Loucy (cell line): ENCODE measurements around the gene LGR5.

ENCODE experiments used
- H2AFZ ChIP-seq: fragments of 200-600 bp; sonication (generic); 2 replicates; pipeline ENCODE4 v1.6.0; 2016; ENCODE audit warnings: antibody characterized with exemption, mild to moderate bottlenecking, low read length, moderate library complexity
- H3F3A ChIP-seq: fragments of 200-600 bp; 2 replicates; pipeline ENCODE4 v1.6.0; 2016; ENCODE audit warnings: antibody characterized with exemption, low read depth, mild to moderate bottlenecking
- H3K27me3 ChIP-seq: fragments of 200-600 bp; sonication (generic); 2 replicates; pipeline ENCODE4 v1.6.1; 2014; ENCODE audit warnings: low read length, mild to moderate bottlenecking; ENCODE audit not compliant: insufficient read depth, poor library complexity, severe bottlenecking
- H3K36me3 ChIP-seq: fragments of 200-600 bp; sonication (generic); 2 replicates; pipeline ENCODE4 v1.6.1; 2016; ENCODE audit warnings: low read length; ENCODE audit not compliant: insufficient read depth
- H3K4me1 ChIP-seq: fragments of 200-600 bp; sonication (generic); 2 replicates; pipeline ENCODE4 v1.5.1; 2014; ENCODE audit warnings: low read length, mild to moderate bottlenecking; ENCODE audit not compliant: insufficient read depth, poor library complexity, severe bottlenecking
- H3K4me2 ChIP-seq: fragments of 200-600 bp; sonication (generic); 2 replicates; pipeline ENCODE4 v1.6.0; 2014; ENCODE audit warnings: antibody characterized with exemption, low read length, low read depth, mild to moderate bottlenecking; ENCODE audit not compliant: poor library complexity, severe bottlenecking
- H3K4me3 ChIP-seq: fragments of 200-600 bp; sonication (generic); 2 replicates; pipeline ENCODE4 v1.5.1; 2014; ENCODE audit warnings: low read length, mild to moderate bottlenecking, mixed read lengths; ENCODE audit not compliant: poor library complexity, severe bottlenecking
- H3K79me2 ChIP-seq: fragments of 200-600 bp; sonication (generic); 2 replicates; pipeline ENCODE4 v1.6.1; 2014; ENCODE audit warnings: low read length; ENCODE audit not compliant: insufficient read depth
- H3K9ac ChIP-seq: fragments of 200-600 bp; sonication (generic); 2 replicates; pipeline ENCODE4 v1.6.0; 2014; ENCODE audit warnings: mild to moderate bottlenecking, low read depth, low read length, moderate library complexity; ENCODE audit not compliant: poor library complexity, severe bottlenecking
- H3K9me2 ChIP-seq: fragments of 200-600 bp; sonication (generic); replicated peaks from 2 replicates; pipeline ENCODE4 v1.6.1; 2016; ENCODE audit warnings: low read depth, low read length, mixed read lengths
- H3K9me3 ChIP-seq: fragments of 200-600 bp; sonication (generic); 2 replicates; pipeline ENCODE4 v1.6.1; 2014; ENCODE audit warnings: mild to moderate bottlenecking, antibody characterized with exemption, low read length, low read depth; ENCODE audit not compliant: insufficient read depth
- H4K20me1 ChIP-seq: fragments of 200-600 bp; sonication (generic); 2 replicates; pipeline ENCODE4 v1.6.0; 2014; ENCODE audit warnings: antibody characterized with exemption, low read length, mild to moderate bottlenecking; ENCODE audit not compliant: insufficient read depth, poor library complexity, severe bottlenecking
- EZH2phosphoT487 ChIP-seq: fragments of 200-600 bp; IDR thresholded peaks from 2 replicates; pipeline ENCODE4 v1.6.1; 2018; ENCODE audit warnings: antibody characterized with exemption, mild to moderate bottlenecking, moderate library complexity, borderline replicate concordance
- TF ChIP-seq, protein P1 (sequence below): fragments of 200-600 bp; sonication (generic); conservative IDR thresholded peaks from 2 replicates; pipeline ENCODE4 v1.5.1; 2014; ENCODE audit warnings: mild to moderate bottlenecking, antibody characterized with exemption, low read length

LGR5 gene

GRCh38 chr12:71599210-71599609 lies 159.6 kb downstream of the LGR5 start:
- Histone ChIP-seq H3K9me2 (no peaks in the 10 kb centered on the region), H3K4me2 (no peak overlapping the region), H3K36me3 (no peaks in the 10 kb centered on the region), H4K20me1 (no peaks in the 10 kb centered on the region), H3K4me3 (no peak overlapping the region), H3K4me1 (no peaks in the 10 kb centered on the region), H3F3A (no peaks in the 10 kb centered on the region), H3K79me2 (no peaks in the 10 kb centered on the region), H3K9ac (no peak overlapping the region), H2AFZ (no peak overlapping the region), H3K9me3 (no peaks in the 10 kb centered on the region), H3K27me3 (no peaks in the 10 kb centered on the region)
- TF ChIP-seq, protein P1, sequence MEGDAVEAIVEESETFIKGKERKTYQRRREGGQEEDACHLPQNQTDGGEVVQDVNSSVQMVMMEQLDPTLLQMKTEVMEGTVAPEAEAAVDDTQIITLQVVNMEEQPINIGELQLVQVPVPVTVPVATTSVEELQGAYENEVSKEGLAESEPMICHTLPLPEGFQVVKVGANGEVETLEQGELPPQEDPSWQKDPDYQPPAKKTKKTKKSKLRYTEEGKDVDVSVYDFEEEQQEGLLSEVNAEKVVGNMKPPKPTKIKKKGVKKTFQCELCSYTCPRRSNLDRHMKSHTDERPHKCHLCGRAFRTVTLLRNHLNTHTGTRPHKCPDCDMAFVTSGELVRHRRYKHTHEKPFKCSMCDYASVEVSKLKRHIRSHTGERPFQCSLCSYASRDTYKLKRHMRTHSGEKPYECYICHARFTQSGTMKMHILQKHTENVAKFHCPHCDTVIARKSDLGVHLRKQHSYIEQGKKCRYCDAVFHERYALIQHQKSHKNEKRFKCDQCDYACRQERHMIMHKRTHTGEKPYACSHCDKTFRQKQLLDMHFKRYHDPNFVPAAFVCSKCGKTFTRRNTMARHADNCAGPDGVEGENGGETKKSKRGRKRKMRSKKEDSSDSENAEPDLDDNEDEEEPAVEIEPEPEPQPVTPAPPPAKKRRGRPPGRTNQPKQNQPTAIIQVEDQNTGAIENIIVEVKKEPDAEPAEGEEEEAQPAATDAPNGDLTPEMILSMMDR: no peak
- TF ChIP-seq EZH2phosphoT487: no peak

DNA sequence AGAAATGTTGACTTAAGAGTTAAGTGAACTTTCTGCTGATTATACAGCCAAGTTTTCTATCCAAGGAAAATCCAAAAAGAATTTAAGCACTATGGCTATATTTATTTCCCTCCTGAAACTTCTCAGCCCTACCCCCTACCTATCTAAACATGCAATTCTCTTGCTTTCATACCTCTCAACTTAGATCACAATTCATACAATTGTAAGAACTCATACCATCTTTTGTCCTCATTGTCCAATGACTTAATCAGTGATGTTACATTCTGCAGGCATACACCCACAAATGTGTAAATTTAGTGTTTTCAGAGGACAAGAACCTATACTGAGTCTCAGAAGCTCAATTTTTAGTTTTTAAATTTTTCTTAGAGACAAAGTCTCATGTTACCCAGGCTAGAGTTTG lies 161.9 kb downstream of the LGR5 start:
- H3K4me3 ChIP-seq: no peak overlapping the region
- H3K4me1 ChIP-seq: no peaks in the 10 kb centered on the region
- no peaks in the 10 kb centered on the region; the same call in 1 of the 2 replicates for H3K36me3 ChIP-seq
- H3F3A ChIP-seq: no peaks in the 10 kb centered on the region
- no peaks in the 10 kb centered on the region for H3K79me2 ChIP-seq
- H3K9me3 ChIP-seq: no peaks in the 10 kb centered on the region
- no peaks in the 10 kb centered on the region for H3K9me2 ChIP-seq
- no peak overlapping the region for H3K9ac ChIP-seq
- H3K27me3 ChIP-seq: no peaks in the 10 kb centered on the region
- H4K20me1 ChIP-seq: no peaks in the 10 kb centered on the region
- TF ChIP-seq EZH2phosphoT487: no peak
- TF ChIP-seq, protein P1: no peak
- H2AFZ ChIP-seq: no peak overlapping the region
- H3K4me2 ChIP-seq: no peak overlapping the region

DNA sequence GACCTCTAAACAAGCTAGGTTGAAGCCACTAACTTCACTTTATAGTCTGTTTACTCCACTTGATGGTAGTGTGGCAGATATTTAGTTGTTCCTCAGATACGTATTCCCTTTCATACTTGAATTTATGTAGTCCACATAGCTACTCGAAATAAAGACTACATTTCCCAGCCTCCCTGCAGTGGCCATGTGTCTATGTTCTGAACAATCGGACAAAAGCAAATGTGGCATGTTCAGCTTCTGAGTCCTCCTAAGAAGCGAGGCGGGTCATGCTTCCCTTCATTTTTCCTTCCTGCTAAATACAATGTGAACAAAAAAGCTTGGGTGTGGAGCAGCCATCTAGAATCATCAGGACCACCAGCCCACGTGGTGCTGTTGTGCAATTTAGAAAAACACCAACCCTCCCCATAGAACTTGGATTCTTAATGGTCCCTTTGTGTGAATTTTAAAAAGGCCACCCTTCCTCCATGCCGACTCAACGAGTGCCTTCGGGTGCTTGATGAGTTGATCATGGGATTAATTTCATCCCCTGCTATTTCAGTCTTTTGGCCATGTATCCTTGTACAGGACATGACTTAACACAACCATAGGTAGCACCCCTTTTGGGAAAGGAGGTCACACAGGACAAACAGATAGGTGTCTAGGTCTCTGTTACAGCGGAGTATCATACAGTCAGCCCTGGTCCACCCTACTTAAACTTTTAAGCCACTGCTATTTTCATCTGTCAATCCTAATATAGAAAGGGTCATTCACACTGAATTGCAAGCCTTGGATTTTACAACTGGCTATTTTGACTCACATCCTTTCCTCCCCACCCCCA lies 163.4 kb downstream of the LGR5 start:
- no peak overlapping the region for H2AFZ ChIP-seq
- no peaks in the 10 kb centered on the region for H3K27me3 ChIP-seq
- H3K4me2 ChIP-seq: no peak overlapping the region
- TF ChIP-seq, protein P1: no peak
- TF ChIP-seq EZH2phosphoT487: no peak
- peaks cover 8% of the 10 kb centered on the region for H3K4me1 ChIP-seq
- H3K4me3 ChIP-seq: no peak overlapping the region
- H3K9me2 ChIP-seq: no peaks in the 10 kb centered on the region
- H3K9ac ChIP-seq: no peak overlapping the region
- H3F3A ChIP-seq: no peaks in the 10 kb centered on the region
- no peaks in the 10 kb centered on the region for H3K79me2 ChIP-seq
- no peaks in the 10 kb centered on the region for H4K20me1 ChIP-seq
- no peaks in the 10 kb centered on the region for H3K9me3 ChIP-seq
- H3K36me3 ChIP-seq: no peaks in the 10 kb centered on the region; the same call in 1 of the 2 replicates
